Activated naive CD8-positive, alpha-beta T cell treated with anti-CD3 and anti-CD28 coated beads for 36 hours (primary cell): ENCODE data around the gene DIPK1C. TPM values are rescaled to one million over a fixed set of nuclear protein-coding genes. Genes with fewer than 3 reads are reported as not detected.

Experiments
- total RNA-seq, 2 experiments: library from RNA; stranded (reverse); gene quantifications; one replicate each; pipeline ENCODE4 v1.2.3, GENCODE V29; 2021

The DIPK1C gene
- total RNA-seq, 2 experiments from 2014 or later = not detected

Other genes with a start within 250 kb of the DIPK1C start
- 10 to 100 TPM; 48.5 to 51.5 TPM for gene CYB5A, start 165.3 kb downstream of the DIPK1C start, total RNA-seq
- gene C18orf63, start 141.5 kb downstream of the DIPK1C start, total RNA-seq = not detected
- gene CNDP2, start 39.1 kb upstream of the DIPK1C start, total RNA-seq = 100 to 1,000 TPM; 201 to 207 TPM
- gene CNDP1, start 77.2 kb upstream of the DIPK1C start, total RNA-seq = not detected
- 10 to 100 TPM in 1 of 2 experiments, 1 to 10 TPM in 1; 9.6 to 10.3 TPM for gene ZNF407, start 140.6 kb upstream of the DIPK1C start, total RNA-seq